Measurements from ENCODE around the gene CARM1. TPM values are rescaled to one million over a fixed set of nuclear protein-coding genes. Genes with fewer than 3 reads are reported as not detected.
A peak's percentile ranks its signal among the peaks of the same experiment; 100 is the strongest.

CARM1 gene
- 59.9 to 62.0 TPM (median 61.8 TPM) in 3 replicates for total RNA-seq
- long read RNA-seq, transcript CARM1-201 (16 exons, 3,330 nt) = minor isoform, 12 of 218 reads
- long read RNA-seq, transcript CARM1-202 (15 exons, 2,722 nt) = major isoform, 180 of 218 reads
- long read RNA-seq, partial matches to known transcripts = 1 of 218 reads
- long read RNA-seq, other reads (novel, unspliced or antisense) = 25 of 218 reads

DNA sequence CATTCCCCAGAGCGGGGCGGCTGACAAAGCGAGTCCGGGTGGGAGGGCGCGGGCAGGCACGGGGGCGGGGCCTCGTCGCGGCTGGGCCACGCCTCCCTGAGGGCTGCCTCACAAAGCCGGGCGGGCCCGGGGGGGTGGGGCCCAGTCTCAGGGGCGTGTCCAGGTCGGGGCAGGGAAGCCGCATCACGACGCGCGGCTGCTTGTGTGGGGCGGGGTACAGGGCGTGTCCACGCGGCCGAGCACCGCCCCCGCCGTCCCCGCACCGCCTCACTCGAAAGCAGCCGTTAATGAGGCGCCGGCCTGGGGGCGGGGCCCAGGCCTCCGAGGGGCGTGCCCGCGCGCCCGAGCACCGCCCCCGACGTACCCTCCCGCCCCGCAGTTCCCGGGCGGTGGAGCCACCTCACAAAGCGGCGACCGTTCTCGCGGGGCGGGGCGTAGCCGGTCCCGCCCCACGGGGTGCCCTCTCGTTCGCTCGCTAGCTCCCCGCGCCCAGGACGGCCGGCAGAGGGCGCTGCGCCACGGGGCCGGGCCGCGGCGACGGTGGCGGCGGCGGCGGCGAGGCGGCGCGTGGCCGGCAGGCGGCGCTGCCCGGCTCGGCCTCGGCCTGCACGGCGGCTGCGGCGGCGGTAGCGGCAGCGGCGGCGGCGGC lies at the start of gene CARM1:
TSS of gene CARM1 (plus strand) at position 599 of the 649 bp plus-strand sequence. CDS start 150 bp downstream, outside the sequence.
- no peaks in the 10 kb centered on the region for H3K36me3 Mint-ChIP-seq (ENCODE audit: low read depth)
- no peaks in the 10 kb centered on the region for H3K9me3 Mint-ChIP-seq (ENCODE audit: low read depth)
- H3K4me1 Mint-ChIP-seq (ENCODE audit: low read depth) = peaks cover 23% of the 10 kb centered on the region
- TF ChIP-seq CTCF (IDR thresholded peaks at IDR 0.05) = peak; percentile 77
- H3K27ac Mint-ChIP-seq (ENCODE audit: unreplicated experiment) = peak within 1 kb of the TSS; percentile 94
- H3K27me3 Mint-ChIP-seq (ENCODE audit: low read depth) = no peaks in the 10 kb centered on the region
- H3K4me3 Mint-ChIP-seq (ENCODE audit: unreplicated experiment) = peak within 1 kb of the TSS; percentile 86
- peak; percentile 99 for DNase-seq (ENCODE audit: low spot score)

- H3K4me1 Mint-ChIP-seq (ENCODE audit: low read depth) = no peaks in the 10 kb centered on the region
- H3K4me3 Mint-ChIP-seq (ENCODE audit: unreplicated experiment) = no peak overlapping the region
- no peak for TF ChIP-seq CTCF (IDR thresholded peaks at IDR 0.05)
- H3K27ac Mint-ChIP-seq (ENCODE audit: unreplicated experiment) = no peak overlapping the region
- no peaks in the 10 kb centered on the region for H3K27me3 Mint-ChIP-seq (ENCODE audit: low read depth)
- H3K9me3 Mint-ChIP-seq (ENCODE audit: low read depth) = no peaks in the 10 kb centered on the region
- peaks cover 27% of the 10 kb centered on the region for H3K36me3 Mint-ChIP-seq (ENCODE audit: low read depth)
- no peak for DNase-seq (ENCODE audit: low spot score)
These were observed 47.7 kb upstream of the CARM1 start for GRCh38 chr19:10823690-10824089.

- Mint-ChIP-seq H3K27ac (ENCODE audit: unreplicated experiment) (no peak overlapping the region), H3K9me3 (ENCODE audit: low read depth) (no peaks in the 10 kb centered on the region), H3K27me3 (ENCODE audit: low read depth) (no peaks in the 10 kb centered on the region), H3K36me3 (ENCODE audit: low read depth) (peaks cover 18% of the 10 kb centered on the region), H3K4me1 (ENCODE audit: low read depth) (no peaks in the 10 kb centered on the region), H3K4me3 (ENCODE audit: unreplicated experiment) (no peak overlapping the region)
- no peak for DNase-seq (ENCODE audit: low spot score)
- TF ChIP-seq CTCF (IDR thresholded peaks at IDR 0.05) = no peak
These were observed 45.1 kb upstream of the CARM1 start for GRCh38 chr19:10826231-10826630.

GRCh38 chr19:10826846-10827245 lies 44.5 kb upstream of the CARM1 start:
- Mint-ChIP-seq H3K4me1 (ENCODE audit: low read depth) (no peaks in the 10 kb centered on the region), H3K4me3 (ENCODE audit: unreplicated experiment) (no peak overlapping the region), H3K27ac (ENCODE audit: unreplicated experiment) (no peak overlapping the region), H3K36me3 (ENCODE audit: low read depth) (peaks cover 18% of the 10 kb centered on the region), H3K9me3 (ENCODE audit: low read depth) (no peaks in the 10 kb centered on the region), H3K27me3 (ENCODE audit: low read depth) (no peaks in the 10 kb centered on the region)
- no peak for DNase-seq (ENCODE audit: low spot score)
- no peak for TF ChIP-seq CTCF (IDR thresholded peaks at IDR 0.05)

GRCh38 chr19:10828981-10829821 lies 42.2 kb upstream of the CARM1 start:
- Mint-ChIP-seq H3K36me3 (ENCODE audit: low read depth) (peaks cover 15% of the 10 kb centered on the region), H3K9me3 (ENCODE audit: low read depth) (no peaks in the 10 kb centered on the region), H3K4me1 (ENCODE audit: low read depth) (no peaks in the 10 kb centered on the region), H3K4me3 (ENCODE audit: unreplicated experiment) (no peak overlapping the region), H3K27me3 (ENCODE audit: low read depth) (no peaks in the 10 kb centered on the region), H3K27ac (ENCODE audit: unreplicated experiment) (no peak overlapping the region)
- TF ChIP-seq CTCF (IDR thresholded peaks at IDR 0.05) = peak; percentile 42
- no peak for DNase-seq (ENCODE audit: low spot score)
